ENCODE results near the gene CTXND1. TPM values are rescaled to one million over a fixed set of nuclear protein-coding genes. Genes with fewer than 3 reads are reported as not detected.

The CTXND1 gene
- total RNA-seq, 1 experiment from 2014 or later: not detected

DNA sequence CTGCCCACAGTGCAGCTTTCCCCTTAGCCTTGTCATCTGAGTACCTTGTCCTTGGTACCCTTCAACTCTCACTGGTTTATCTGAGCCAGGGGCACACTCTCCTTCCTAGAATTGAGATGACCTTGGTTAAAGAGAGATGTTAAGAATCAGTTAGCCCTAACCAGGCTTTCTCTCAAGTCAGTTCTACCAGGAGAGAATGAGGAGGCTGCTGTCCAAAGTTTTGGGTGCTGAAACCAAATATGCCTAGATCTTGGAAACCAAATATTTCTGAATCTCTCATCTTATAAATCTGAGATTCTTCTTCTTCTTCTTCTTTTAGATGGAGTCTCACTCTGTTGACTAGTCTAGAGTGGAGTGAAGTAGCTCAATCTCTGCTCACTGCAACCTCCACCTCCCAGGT is 12.0 kb upstream of the CTXND1 start:
- H3K56ac ChIP-seq (ENCODE audit: insufficient read length, low read depth, low read length): no peak overlapping the region
- DNase-seq: no peak
- H3K4ac ChIP-seq (ENCODE audit: low read depth, low read length): no peak overlapping the region
- H2AFZ ChIP-seq (ENCODE audit: low read length): no peak overlapping the region
- H3K14ac ChIP-seq (ENCODE audit: insufficient read depth, low read length): no peak overlapping the region
- H2BK120ac ChIP-seq (ENCODE audit: low read depth, low read length, poor library complexity, severe bottlenecking): no peak overlapping the region
- H2BK20ac ChIP-seq (ENCODE audit: low read depth, low read length, poor library complexity, severe bottlenecking): no peak overlapping the region
- no peak overlapping the region for H4K8ac ChIP-seq (replicated peaks; ENCODE audit: insufficient read length, low read depth, low read length)
- peaks cover 3% of the 10 kb centered on the region; the same call in 1 of the 2 replicates for H3K27me3 ChIP-seq (ENCODE audit: insufficient read depth, low read length)
- no peak overlapping the region for H4K91ac ChIP-seq (ENCODE audit: insufficient read length, low read depth, low read length)
- H3T11ph ChIP-seq (ENCODE audit: low read length): no peak overlapping the region
- Mint-ChIP-seq H3K4me1 (0 out of 4 replicates have a peak, but pooled peaks cover 0 to 3% of the 10 kb centered on the region in 2 experiments), H3K27ac (no peak overlapping the region), H3K27me3 (ENCODE audit: low read depth) (peaks cover 83% of the 10 kb centered on the region), H3K9me3 (no peaks in the 10 kb centered on the region), H3K4me3 (no peak overlapping the region), H3K36me3 (ENCODE audit: insufficient read depth in 1 of 3, low read depth in 3 of 3) (no peaks in the 10 kb centered on the region)
- no peak overlapping the region for H3K4me2 ChIP-seq (ENCODE audit: insufficient read depth, insufficient read length, low read length)
- no peak overlapping the region for H2BK5ac ChIP-seq (ENCODE audit: insufficient read length, low read length)
- H3K18ac ChIP-seq (ENCODE audit: insufficient read length, low read depth, low read length): no peak overlapping the region
- no peaks in the 10 kb centered on the region for H3K9me3 ChIP-seq (ENCODE audit: control insufficient read depth, low read depth, low read length)
- no peak overlapping the region for H2BK12ac ChIP-seq (ENCODE audit: insufficient read length, low read depth, low read length)
- H2AK5ac ChIP-seq (ENCODE audit: insufficient read length, low read length): no peak overlapping the region
- TF ChIP-seq, protein P1, sequence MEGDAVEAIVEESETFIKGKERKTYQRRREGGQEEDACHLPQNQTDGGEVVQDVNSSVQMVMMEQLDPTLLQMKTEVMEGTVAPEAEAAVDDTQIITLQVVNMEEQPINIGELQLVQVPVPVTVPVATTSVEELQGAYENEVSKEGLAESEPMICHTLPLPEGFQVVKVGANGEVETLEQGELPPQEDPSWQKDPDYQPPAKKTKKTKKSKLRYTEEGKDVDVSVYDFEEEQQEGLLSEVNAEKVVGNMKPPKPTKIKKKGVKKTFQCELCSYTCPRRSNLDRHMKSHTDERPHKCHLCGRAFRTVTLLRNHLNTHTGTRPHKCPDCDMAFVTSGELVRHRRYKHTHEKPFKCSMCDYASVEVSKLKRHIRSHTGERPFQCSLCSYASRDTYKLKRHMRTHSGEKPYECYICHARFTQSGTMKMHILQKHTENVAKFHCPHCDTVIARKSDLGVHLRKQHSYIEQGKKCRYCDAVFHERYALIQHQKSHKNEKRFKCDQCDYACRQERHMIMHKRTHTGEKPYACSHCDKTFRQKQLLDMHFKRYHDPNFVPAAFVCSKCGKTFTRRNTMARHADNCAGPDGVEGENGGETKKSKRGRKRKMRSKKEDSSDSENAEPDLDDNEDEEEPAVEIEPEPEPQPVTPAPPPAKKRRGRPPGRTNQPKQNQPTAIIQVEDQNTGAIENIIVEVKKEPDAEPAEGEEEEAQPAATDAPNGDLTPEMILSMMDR (conservative IDR thresholded peaks at IDR 0.05): no peak
- H3K9ac ChIP-seq (ENCODE audit: extremely low read depth, insufficient read length, low read length): no peak overlapping the region
- H3K79me2 ChIP-seq (ENCODE audit: insufficient read depth, low read length): no peaks in the 10 kb centered on the region
- no peak overlapping the region for H3K27ac ChIP-seq (ENCODE audit: insufficient read length, low read depth, low read length)
- no peaks in the 10 kb centered on the region for H3K79me1 ChIP-seq (ENCODE audit: insufficient read depth, low read depth, low read length, poor library complexity, severe bottlenecking)
- H3K23ac ChIP-seq (ENCODE audit: insufficient read length, low read depth, low read length): no peak overlapping the region
- H2BK15ac ChIP-seq (ENCODE audit: low read depth, low read length): no peak overlapping the region
- no peaks in the 10 kb centered on the region for H4K20me1 ChIP-seq (ENCODE audit: control insufficient read depth, insufficient read depth, insufficient read length)
- no peak overlapping the region for H4K5ac ChIP-seq (ENCODE audit: insufficient read length, low read depth, low read length)
- no peaks in the 10 kb centered on the region for H3K23me2 ChIP-seq (ENCODE audit: insufficient read length, low read depth, low read length, poor library complexity, severe bottlenecking)
- H3K4me1 ChIP-seq (ENCODE audit: insufficient read depth, low read length): no peaks in the 10 kb centered on the region
